SK-N-SH (cell line): ENCODE measurements around the gene GPC4.

Experiments used
- EP300 ChIP-seq, 2 experiments: IDR thresholded peaks; 2 replicates each; pipeline versions ENCODE4 v1.4.0 to v1.6.1; 2012; ENCODE audit warnings: borderline replicate concordance in 1 of 2, low read depth in 1 of 2, low read length in 1 of 2
- EZH2phosphoT487 ChIP-seq: fragments of 200-600 bp; sonication (generic); IDR thresholded peaks from 2 replicates; pipeline ENCODE4 v1.6.1; 2017; ENCODE audit warnings: low read depth, mixed run types, mild to moderate bottlenecking, antibody characterized with exemption, moderate library complexity, borderline replicate concordance
- GABPA ChIP-seq: IDR thresholded peaks from 2 replicates; pipeline ENCODE4 v1.4.0; 2012; ENCODE audit warnings: low read depth, mild to moderate bottlenecking
- GATA2 ChIP-seq: sonication (generic); formaldehyde crosslinking; IDR thresholded peaks from 2 replicates; pipeline ENCODE4 v1.5.0; 2020; ENCODE audit warnings: mild to moderate bottlenecking, missing genetic modification reagents
- RXRA ChIP-seq: IDR thresholded peaks from 2 replicates; pipeline ENCODE4 v1.4.0; 2012; ENCODE audit warnings: low read depth, mild to moderate bottlenecking, borderline replicate concordance
- TF ChIP-seq, protein P1 (sequence below): fragments of 200-600 bp; sonication (generic); IDR thresholded peaks from 2 replicates; pipeline ENCODE4 v1.6.1; 2017; ENCODE audit warnings: antibody characterized with exemption, mild to moderate bottlenecking, moderate library complexity
- TF ChIP-seq, protein P2 (sequence below): fragments of 150-350 bp; IDR thresholded peaks from 2 replicates; pipeline ENCODE4 v1.6.1; 2017; ENCODE audit warnings: antibody characterized with exemption, low read length, low read depth, borderline replicate concordance

DNA sequence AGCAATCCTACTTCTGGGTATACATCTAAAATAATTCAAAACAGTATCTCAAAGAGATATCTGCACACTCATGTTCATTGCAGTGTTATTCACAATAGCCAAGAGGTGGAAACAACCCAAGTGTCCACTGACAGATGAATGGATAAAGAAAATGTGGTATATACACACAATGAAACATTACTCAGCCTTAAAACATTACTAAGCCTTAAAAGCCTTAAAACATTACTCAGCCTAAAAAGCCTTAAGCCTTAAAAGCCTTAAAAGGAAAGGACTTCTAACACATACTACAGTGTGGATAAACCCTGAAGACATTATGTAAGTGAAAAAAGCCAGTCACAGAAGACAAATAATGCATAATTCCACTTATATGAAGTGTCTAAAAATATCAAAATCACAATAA is 156.8 kb downstream of the GPC4 start:
- TF ChIP-seq, protein P1, sequence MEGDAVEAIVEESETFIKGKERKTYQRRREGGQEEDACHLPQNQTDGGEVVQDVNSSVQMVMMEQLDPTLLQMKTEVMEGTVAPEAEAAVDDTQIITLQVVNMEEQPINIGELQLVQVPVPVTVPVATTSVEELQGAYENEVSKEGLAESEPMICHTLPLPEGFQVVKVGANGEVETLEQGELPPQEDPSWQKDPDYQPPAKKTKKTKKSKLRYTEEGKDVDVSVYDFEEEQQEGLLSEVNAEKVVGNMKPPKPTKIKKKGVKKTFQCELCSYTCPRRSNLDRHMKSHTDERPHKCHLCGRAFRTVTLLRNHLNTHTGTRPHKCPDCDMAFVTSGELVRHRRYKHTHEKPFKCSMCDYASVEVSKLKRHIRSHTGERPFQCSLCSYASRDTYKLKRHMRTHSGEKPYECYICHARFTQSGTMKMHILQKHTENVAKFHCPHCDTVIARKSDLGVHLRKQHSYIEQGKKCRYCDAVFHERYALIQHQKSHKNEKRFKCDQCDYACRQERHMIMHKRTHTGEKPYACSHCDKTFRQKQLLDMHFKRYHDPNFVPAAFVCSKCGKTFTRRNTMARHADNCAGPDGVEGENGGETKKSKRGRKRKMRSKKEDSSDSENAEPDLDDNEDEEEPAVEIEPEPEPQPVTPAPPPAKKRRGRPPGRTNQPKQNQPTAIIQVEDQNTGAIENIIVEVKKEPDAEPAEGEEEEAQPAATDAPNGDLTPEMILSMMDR: no peak
- TF ChIP-seq EP300 (IDR thresholded peaks at IDR 0.05; ENCODE audit: borderline replicate concordance in 1 of 2, low read depth in 1 of 2, low read length in 1 of 2) (no peak), GATA2 (CRISPR knock-in tag) (no peak), RXRA (no peak), EZH2phosphoT487 (no peak), GABPA (no peak)
- TF ChIP-seq, protein P2, sequence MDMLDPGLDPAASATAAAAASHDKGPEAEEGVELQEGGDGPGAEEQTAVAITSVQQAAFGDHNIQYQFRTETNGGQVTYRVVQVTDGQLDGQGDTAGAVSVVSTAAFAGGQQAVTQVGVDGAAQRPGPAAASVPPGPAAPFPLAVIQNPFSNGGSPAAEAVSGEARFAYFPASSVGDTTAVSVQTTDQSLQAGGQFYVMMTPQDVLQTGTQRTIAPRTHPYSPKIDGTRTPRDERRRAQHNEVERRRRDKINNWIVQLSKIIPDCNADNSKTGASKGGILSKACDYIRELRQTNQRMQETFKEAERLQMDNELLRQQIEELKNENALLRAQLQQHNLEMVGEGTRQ: no peak
